WTC11 (cell line): ENCODE results near the gene SLC23A1. TPM values are rescaled to one million over a fixed set of nuclear protein-coding genes. Genes with fewer than 3 reads are reported as not detected.
A peak's percentile ranks its signal among the peaks of the same experiment; 100 is the strongest.

Experiments used
- ATAC-seq: fragments of 200-7000 bp; cut with Tn5 transposase; 2 replicates; pipeline ENCODE4 v1.10.0; 2021; ENCODE audit warnings: mild to moderate bottlenecking, moderate library complexity
- CTCF ChIA-PET: fragments of 300-600 bp; sonication (Branson Sonifier 250); formaldehyde crosslinking; loops from one replicate; lab custom pipeline; 2021; ENCODE audit warnings: antibody characterized with exemption; lab: Charles Lee
- POLR2A ChIA-PET: fragments of 350-600 bp; sonication (Branson Sonifier 250); formaldehyde crosslinking; loops from one replicate; lab custom pipeline; 2021; ENCODE audit warnings: antibody characterized with exemption; lab: Charles Lee
- DNase-seq: peaks from one replicate; pipeline ENCODE4 v3.0.0; 2021; ENCODE audit warnings: low spot score
- H3K27ac Mint-ChIP-seq: 2 replicates; pipeline ENCODE4 v1.8.0; 2021; ENCODE audit warnings: mixed read lengths
- H3K27me3 Mint-ChIP-seq: 2 replicates; pipeline ENCODE4 v1.8.0; 2021; ENCODE audit warnings: low read depth, mild to moderate bottlenecking, moderate library complexity, mixed read lengths
- H3K36me3 Mint-ChIP-seq: 2 replicates; pipeline ENCODE4 v1.8.0; 2021; ENCODE audit warnings: mixed read lengths
- H3K4me1 Mint-ChIP-seq: 2 replicates; pipeline ENCODE4 v1.8.0; 2022; ENCODE audit warnings: mixed read lengths
- H3K4me3 Mint-ChIP-seq: 2 replicates; pipeline ENCODE4 v1.8.0; 2021; ENCODE audit warnings: mild to moderate bottlenecking, moderate library complexity, mixed read lengths
- H3K9me3 Mint-ChIP-seq: 2 replicates; pipeline ENCODE4 v1.8.0; 2021; ENCODE audit warnings: mixed read lengths
- AFF4 ChIP-seq: sonication (generic); formaldehyde crosslinking; IDR thresholded peaks from 2 replicates; pipeline ENCODE4 v1.8.1; 2023; ENCODE audit warnings: mild to moderate bottlenecking, missing genetic modification reagents, borderline replicate concordance
- CREB1 ChIP-seq: sonication (generic); formaldehyde crosslinking; IDR thresholded peaks from 2 replicates; pipeline ENCODE4 v1.8.0; 2023; ENCODE audit warnings: mild to moderate bottlenecking, missing genetic modification reagents
- CTCF ChIP-seq: fragments of 200-600 bp; IDR thresholded peaks from 2 replicates; pipeline ENCODE4 v1.8.0; 2022; ENCODE audit warnings: antibody characterized with exemption
- E2F5 ChIP-seq: sonication (generic); formaldehyde crosslinking; IDR thresholded peaks from 2 replicates; pipeline ENCODE4 v1.8.1; 2022; ENCODE audit warnings: mild to moderate bottlenecking, moderate library complexity, missing genetic modification reagents
- ELF4 ChIP-seq: sonication (generic); formaldehyde crosslinking; IDR thresholded peaks from 2 replicates; pipeline ENCODE4 v1.8.1; 2022; ENCODE audit warnings: low read depth, mild to moderate bottlenecking, moderate library complexity, missing genetic modification reagents
- ESRRA ChIP-seq: sonication (generic); formaldehyde crosslinking; IDR thresholded peaks from 2 replicates; pipeline ENCODE4 v1.8.1; 2022; ENCODE audit warnings: mild to moderate bottlenecking, missing genetic modification reagents, borderline replicate concordance
- IRF1 ChIP-seq: sonication (generic); formaldehyde crosslinking; IDR thresholded peaks from 2 replicates; pipeline ENCODE4 v1.8.0; 2023; ENCODE audit warnings: missing genetic modification reagents
- IRF2 ChIP-seq: sonication (generic); formaldehyde crosslinking; IDR thresholded peaks from 2 replicates; pipeline ENCODE4 v1.8.0; 2022; ENCODE audit warnings: low read depth, missing genetic modification reagents, borderline replicate concordance
- MAX ChIP-seq: sonication (generic); formaldehyde crosslinking; IDR thresholded peaks from 2 replicates; pipeline ENCODE4 v1.8.0; 2022; ENCODE audit warnings: mild to moderate bottlenecking, missing genetic modification reagents
- NFE2L1 ChIP-seq: sonication (generic); formaldehyde crosslinking; IDR thresholded peaks from 2 replicates; pipeline ENCODE4 v1.8.1; 2023; ENCODE audit warnings: missing genetic modification reagents
- NFYB ChIP-seq: sonication (generic); formaldehyde crosslinking; conservative IDR thresholded peaks from 2 replicates; pipeline ENCODE4 v1.8.0; 2022; ENCODE audit warnings: low read depth, missing genetic modification reagents
- NR1H2 ChIP-seq: sonication (generic); formaldehyde crosslinking; IDR thresholded peaks from 2 replicates; pipeline ENCODE4 v1.9.0; 2021; ENCODE audit warnings: mild to moderate bottlenecking, moderate library complexity, missing genetic modification reagents
- NR2C2 ChIP-seq: sonication (generic); formaldehyde crosslinking; IDR thresholded peaks from 2 replicates; pipeline ENCODE4 v1.8.0; 2022; ENCODE audit warnings: mild to moderate bottlenecking, missing genetic modification reagents
- OVOL2 ChIP-seq: fragments of 250-450 bp; sonication (Bioruptor Pico); IDR thresholded peaks from 2 replicates; pipeline ENCODE4 v1.9.0; 2021; ENCODE audit warnings: mild to moderate bottlenecking, borderline replicate concordance
- RORB ChIP-seq: fragments of 250-450 bp; sonication (Bioruptor Pico); IDR thresholded peaks from 2 replicates; pipeline ENCODE4 v1.9.0; 2021; ENCODE audit warnings: mild to moderate bottlenecking
- TEAD1 ChIP-seq: sonication (generic); formaldehyde crosslinking; IDR thresholded peaks from 2 replicates; pipeline ENCODE4 v1.8.0; 2022; ENCODE audit warnings: mild to moderate bottlenecking, missing genetic modification reagents
- ZBTB43 ChIP-seq: sonication (generic); formaldehyde crosslinking; IDR thresholded peaks from 2 replicates; pipeline ENCODE4 v1.8.1; 2023; ENCODE audit warnings: mild to moderate bottlenecking, missing genetic modification reagents
- ZNF138 ChIP-seq: sonication (generic); formaldehyde crosslinking; conservative IDR thresholded peaks from 2 replicates; pipeline ENCODE4 v1.8.1; 2022; ENCODE audit warnings: mild to moderate bottlenecking, moderate library complexity, missing genetic modification reagents
- ZNF423 ChIP-seq: fragments of 250-450 bp; sonication (Bioruptor Pico); IDR thresholded peaks from 2 replicates; pipeline ENCODE4 v2.1.2; 2022; ENCODE audit warnings: mild to moderate bottlenecking, moderate library complexity
- total RNA-seq: library from RNA; stranded (reverse); gene quantifications from 3 replicates; pipeline ENCODE4 v1.2.3, GENCODE V29; 2021

SLC23A1 gene
- total RNA-seq, 1 experiment from 2014 or later, result not detected

- CTCF ChIA-PET, result interaction anchor here (1.0 to 5.6 kb wide), 9 partner anchors 10 to 122 kb away, joined by 3 to 31 read pairs (median 4); partner anchors contain the start of genes PAIP2 and SPATA24
- 0 out of 2 replicates have a peak, but pooled peaks cover 3% of the 10 kb centered on the region for H3K36me3 Mint-ChIP-seq
- H3K4me1 Mint-ChIP-seq, result peaks cover 45% of the 10 kb centered on the region
- H3K4me3 Mint-ChIP-seq, result peak overlapping the region; percentile 87; the same call in 1 of the 2 replicates
- TF ChIP-seq OVOL2 (no peak), ZNF138 (CRISPR knock-in tag) (no peak), IRF1 (no peak; the same call in 1 of the 2 replicates), ZNF423 (CRISPR knock-in tag) (peak; percentile 61; the same call in 1 of the 2 replicates), AFF4 (CRISPR knock-in tag) (no peak)
- no peak overlapping the region for H3K27ac Mint-ChIP-seq
- no peaks in the 10 kb centered on the region for H3K9me3 Mint-ChIP-seq
- H3K27me3 Mint-ChIP-seq, result peaks cover 39% of the 10 kb centered on the region
- ATAC-seq (peak; percentile 22), DNase-seq (no peak)
- POLR2A ChIA-PET, result interaction anchor here (1.0 kb wide), 1 partner anchor 50 kb away, joined by 3 read pairs; no protein-coding TSS in a partner anchor
Measured at GRCh38 chr5:139392324-139392677, 9.2 kb upstream of the SLC23A1 start.

GRCh38 chr5:139391570-139392323 is 8.7 kb upstream of the SLC23A1 start:
- H3K27ac Mint-ChIP-seq, result peak overlapping the region; percentile 74; the same call in 1 of the 2 replicates
- ATAC-seq, result peak; percentile 6
- peaks cover 39% of the 10 kb centered on the region for H3K27me3 Mint-ChIP-seq
- H3K36me3 Mint-ChIP-seq, result no peaks in the 10 kb centered on the region
- TF ChIP-seq IRF2 (CRISPR knock-in tag), result no peak
- 0 out of 2 replicates have a peak, but pooled peaks have one; percentile 21 for TF ChIP-seq TEAD1
- TF ChIP-seq ESRRA, result 0 out of 2 replicates have a peak, but pooled peaks have one; percentile 5
- TF ChIP-seq ZNF423 (CRISPR knock-in tag), result 0 out of 2 replicates have a peak, but pooled peaks have one; percentile 1
- no peak for DNase-seq
- H3K4me3 Mint-ChIP-seq, result peak overlapping the region; percentile 68
- no peaks in the 10 kb centered on the region for H3K9me3 Mint-ChIP-seq
- POLR2A ChIA-PET, result interaction anchor here (1.0 kb wide), 1 partner anchor 50 kb away, joined by 3 to 4 read pairs; no protein-coding TSS in a partner anchor
- H3K4me1 Mint-ChIP-seq, result peaks cover 42% of the 10 kb centered on the region
- CTCF ChIA-PET, result interaction anchor here (0.7 to 5.6 kb wide), 8 partner anchors 10 to 50 kb away, joined by 3 to 31 read pairs (median 5); partner anchors contain the start of genes PAIP2 and SPATA24

GRCh38 chr5:139390639-139391569 is 7.8 kb upstream of the SLC23A1 start:
- DNase-seq (no peak), ATAC-seq (no peak)
- no peak overlapping the region for H3K27ac Mint-ChIP-seq
- POLR2A ChIA-PET, result interaction anchor here (1.0 kb wide), 1 partner anchor 49 kb away, joined by 4 read pairs; no protein-coding TSS in a partner anchor
- H3K36me3 Mint-ChIP-seq, result no peaks in the 10 kb centered on the region
- peaks cover 34% of the 10 kb centered on the region for H3K4me1 Mint-ChIP-seq
- peaks cover 41% of the 10 kb centered on the region for H3K27me3 Mint-ChIP-seq
- peak overlapping the region; percentile 68; the same call in 1 of the 2 replicates for H3K4me3 Mint-ChIP-seq
- no peaks in the 10 kb centered on the region for H3K9me3 Mint-ChIP-seq
- CTCF ChIA-PET, result interaction anchor here (0.7 to 5.6 kb wide), 5 partner anchors 12 to 49 kb away, joined by 3 to 31 read pairs (median 8); partner anchors contain the start of genes PAIP2 and SPATA24
- TF ChIP-seq TEAD1 (no peak), RORB (CRISPR knock-in tag) (no peak), MAX (CRISPR knock-in tag) (no peak), NFYB (no peak), ZBTB43 (no peak), E2F5 (no peak), NR2C2 (CRISPR knock-in tag) (no peak), CREB1 (no peak), ELF4 (CRISPR knock-in tag) (no peak), NFE2L1 (no peak), NR1H2 (no peak), CTCF (no peak)
